HG03097 (cell line): ENCODE data around the gene MAP4.
"Not testable (repeated sequence)": the region's sequence is repeated elsewhere in the genome, so short reads cannot be mapped to it uniquely, and the experiment has no call there.

Experiments
- ATAC-seq: cut with Tn5 transposase; IDR thresholded peaks from one replicate; pipeline ENCODE4 v1.9.1; 2021; ENCODE audit not compliant: unreplicated experiment, low FRiP score

The MAP4 gene

DNA sequence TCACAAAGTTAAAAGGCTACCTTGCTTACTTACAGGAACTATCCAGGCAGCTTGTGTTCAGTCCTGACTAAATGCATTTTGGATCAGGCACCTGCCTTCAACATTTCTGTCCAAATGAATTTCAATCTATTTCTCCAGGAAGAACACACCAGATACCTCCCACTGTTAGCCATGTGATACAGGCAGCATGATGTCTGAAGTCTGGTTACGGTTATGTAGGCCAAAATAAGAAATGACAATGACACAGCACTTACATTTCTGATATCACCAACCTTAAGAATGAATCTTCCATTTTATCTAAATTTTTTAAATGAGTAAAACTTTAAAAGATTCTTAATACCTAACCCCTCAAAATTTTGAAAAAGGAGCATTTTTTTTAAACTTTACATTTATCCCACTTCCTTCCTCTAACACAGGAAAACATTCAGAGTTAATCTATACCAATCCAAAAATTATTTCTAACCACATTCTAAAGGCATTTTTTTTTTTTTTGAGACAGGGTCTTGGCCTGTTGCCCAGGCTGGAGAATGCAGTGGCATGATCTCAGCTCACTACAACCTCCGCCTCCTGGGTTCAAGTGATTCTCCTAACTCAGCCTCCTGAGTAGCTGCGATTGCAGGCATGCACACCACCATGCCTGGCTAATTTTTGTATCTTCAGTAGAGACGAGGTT is at the start of gene MAP4:
TSS of gene MAP4 (minus strand) at position 116 of the 673 bp plus-strand sequence. CDS start 17,556 bp downstream, outside the sequence.
- ATAC-seq, result no peak

DNA sequence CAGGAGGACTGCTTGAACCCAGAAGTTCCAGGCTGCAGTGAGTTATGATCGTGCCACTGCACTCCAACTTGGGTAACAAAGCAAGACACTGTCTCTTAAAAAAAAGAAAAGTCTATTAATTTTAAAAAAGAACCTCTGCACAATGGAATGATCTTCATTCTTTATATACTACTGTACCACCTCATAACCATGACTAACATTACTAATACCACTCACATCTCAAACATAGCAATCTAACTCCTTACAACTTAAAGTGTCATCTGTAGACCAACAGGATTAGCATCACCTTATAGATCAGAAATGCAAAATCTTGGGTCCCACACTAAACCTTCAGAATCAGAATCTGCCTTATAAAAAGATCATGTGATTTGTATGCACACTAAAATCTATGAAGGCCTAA is 48.8 kb upstream of the MAP4 start:
- no peak for ATAC-seq

- no peak for ATAC-seq
Measured at GRCh38 chr3:48064292-48064829, 48.1 kb upstream of the MAP4 start.

DNA sequence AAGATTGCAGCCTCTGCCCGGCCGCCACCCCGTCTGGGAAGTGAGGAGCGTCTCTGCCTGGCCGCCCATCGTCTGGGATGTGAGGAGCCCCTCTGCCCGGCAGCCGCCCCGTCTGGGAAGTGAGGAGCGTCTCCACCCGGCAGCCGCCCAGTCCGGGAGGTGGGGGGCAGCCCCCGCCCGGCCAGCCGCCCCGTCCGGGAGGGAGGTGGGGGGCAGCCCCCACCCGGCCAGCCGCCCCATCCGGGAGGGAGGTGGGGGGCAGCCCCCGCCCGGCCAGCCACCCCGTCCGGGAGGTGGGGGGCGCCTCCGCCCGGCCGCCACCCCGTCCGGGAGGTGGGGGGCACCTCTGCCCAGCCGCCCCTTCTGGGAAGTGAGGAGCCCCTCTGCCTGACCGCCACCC is 45.4 kb upstream of the MAP4 start:
- ATAC-seq, result not testable (repeated sequence)

DNA sequence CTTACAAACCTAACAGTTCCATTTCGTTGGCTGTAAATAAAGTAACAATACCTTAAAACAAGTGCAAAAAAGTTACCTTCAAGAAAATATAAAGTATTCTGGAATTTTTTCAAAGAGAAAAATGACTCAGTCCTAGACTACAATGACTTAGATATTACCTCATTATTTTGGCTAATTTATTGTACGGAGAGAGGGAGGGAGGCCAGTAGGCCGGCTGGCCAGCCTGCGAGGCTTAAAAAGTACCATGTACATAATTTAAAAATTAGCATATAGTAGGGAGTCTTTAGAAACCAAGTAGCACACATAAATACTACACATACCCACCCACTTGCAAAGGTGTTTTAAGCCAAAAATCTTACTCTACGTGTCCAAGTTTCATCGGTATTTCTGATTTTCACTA is 41.9 kb upstream of the MAP4 start:
- ATAC-seq, result no peak

- ATAC-seq, result no peak
Measured at GRCh38 chr3:48057521-48057920, 41.3 kb upstream of the MAP4 start.

- no peak for ATAC-seq
Measured at GRCh38 chr3:48047841-48048464, 31.7 kb upstream of the MAP4 start.

GRCh38 chr3:48042071-48042760 is 26.0 kb upstream of the MAP4 start:
- ATAC-seq, result no peak

DNA sequence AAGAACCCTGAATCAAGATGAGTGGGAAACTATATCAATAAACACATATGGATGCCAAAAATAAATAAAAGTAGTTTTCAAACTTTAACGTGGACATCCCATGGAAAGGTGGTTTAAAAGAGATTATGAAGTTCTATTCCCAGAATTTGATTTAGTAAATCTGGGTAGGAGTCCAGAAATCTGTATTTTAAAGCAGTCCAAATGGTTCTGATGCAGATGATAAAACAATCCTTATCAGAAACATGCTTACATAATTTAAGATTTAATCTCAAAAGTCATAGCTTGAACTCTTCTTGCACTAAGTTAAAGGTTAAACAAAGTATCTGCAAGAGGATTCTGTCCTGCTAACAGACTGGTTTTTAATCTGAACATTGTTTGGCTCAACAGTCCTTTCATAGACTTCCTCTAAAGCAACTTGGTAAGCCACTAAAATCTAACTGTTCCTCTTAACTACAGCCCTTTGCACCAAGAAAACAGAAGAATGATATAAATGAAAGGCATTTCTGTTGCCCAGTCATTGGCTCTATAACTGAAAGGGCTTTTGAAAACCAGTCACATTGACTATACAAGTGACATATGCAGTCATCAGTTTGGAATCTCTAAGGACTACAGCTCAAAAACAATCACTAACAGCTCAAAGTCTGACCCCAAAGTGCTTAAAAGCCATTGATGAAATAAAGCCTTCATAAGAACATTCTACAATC is 23.4 kb upstream of the MAP4 start:
- no peak for ATAC-seq

DNA sequence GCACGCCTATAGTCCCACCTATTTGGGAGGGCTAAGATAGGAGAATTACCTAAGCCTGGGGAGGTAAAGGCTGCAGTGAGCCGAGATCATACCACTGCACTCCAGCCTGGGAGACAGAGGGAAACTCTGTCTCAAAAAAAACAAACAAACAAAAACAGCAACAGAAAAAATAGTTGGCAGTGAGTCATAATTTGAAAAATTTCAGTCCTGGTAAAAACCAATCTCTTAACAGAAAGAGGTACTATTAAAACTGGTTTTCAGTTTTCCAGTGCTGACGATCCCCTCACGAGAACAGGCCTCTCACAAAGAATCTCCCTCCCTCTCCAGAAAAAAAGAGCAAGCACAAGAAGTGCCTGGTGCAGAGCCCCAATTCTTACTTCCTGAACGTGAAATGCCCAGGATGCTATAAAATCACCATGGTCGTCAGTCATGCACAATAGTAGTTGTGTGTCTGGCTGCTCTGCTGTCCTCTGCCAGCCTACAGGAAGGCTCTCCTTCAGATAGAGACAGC is 22.8 kb upstream of the MAP4 start:
- ATAC-seq, result no peak

DNA sequence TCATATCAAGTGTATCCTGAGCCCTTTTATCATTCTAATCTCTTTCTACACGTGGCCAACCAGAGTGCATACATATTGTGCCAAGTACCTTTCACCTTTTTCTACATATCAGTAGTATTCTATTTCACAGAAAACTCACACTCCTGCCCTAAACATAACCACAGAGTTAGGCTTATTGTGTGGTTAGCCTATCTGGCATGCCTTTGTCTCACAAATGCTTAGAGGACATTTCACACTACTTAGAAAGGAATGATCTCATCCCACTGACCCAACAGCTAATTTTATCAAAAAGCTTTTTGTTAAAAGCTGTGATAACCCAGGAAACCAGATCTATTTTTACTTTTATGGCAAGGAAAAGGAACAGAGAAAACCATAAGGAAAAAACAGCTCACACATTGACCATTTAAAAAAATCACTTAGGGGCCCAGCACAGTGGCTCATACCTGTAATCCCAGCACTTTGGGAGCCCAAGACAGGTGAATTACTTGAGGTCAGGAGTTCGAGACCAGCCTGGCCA is 17.8 kb upstream of the MAP4 start:
- ATAC-seq, result no peak

DNA sequence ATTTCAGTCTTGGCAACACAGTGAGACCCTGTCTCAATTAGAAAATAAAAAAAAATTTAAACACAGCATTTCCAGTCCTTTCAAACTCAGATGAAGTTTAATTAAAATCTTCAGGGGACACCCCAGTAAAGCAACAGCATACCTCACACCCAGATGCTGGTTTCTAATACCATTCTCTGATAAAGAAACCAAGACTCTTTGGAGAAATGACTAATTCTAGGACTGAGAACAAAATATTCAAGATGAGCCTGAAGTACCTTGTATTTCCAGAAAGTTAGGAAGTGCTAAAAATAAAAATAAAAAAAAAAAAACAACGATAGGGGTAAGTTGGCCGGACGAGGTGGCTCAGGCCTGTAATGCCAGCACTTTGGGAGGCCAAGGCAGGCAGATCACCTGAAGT is 14.0 kb upstream of the MAP4 start:
- no peak for ATAC-seq

GRCh38 chr3:48026951-48027908 is 11.0 kb upstream of the MAP4 start:
- ATAC-seq, result no peak

DNA sequence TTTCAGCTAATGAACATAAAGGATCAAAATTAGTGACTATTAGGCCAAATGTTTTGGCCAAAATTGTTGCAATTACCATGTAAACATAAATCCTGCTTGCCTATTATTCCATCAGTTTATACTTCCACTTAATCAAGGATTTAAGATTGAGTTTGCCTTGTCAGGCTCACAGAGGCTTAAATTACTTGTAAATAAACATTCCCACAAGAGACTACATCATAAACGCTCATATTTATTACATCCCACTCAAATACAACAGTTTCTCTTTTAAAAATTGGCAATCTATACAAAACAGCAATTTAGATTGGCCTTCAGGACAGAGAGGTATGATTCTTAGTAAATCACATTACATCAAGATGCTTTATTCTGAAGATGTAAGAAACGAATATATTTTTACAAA is 9.9 kb upstream of the MAP4 start:
- ATAC-seq, result no peak

- no peak for ATAC-seq
Measured at GRCh38 chr3:48024401-48024800, 8.2 kb upstream of the MAP4 start.

GRCh38 chr3:48023377-48023776 is 7.2 kb upstream of the MAP4 start:
- ATAC-seq, result no peak

GRCh38 chr3:48022178-48022577 is 6.0 kb upstream of the MAP4 start:
- ATAC-seq, result no peak

DNA sequence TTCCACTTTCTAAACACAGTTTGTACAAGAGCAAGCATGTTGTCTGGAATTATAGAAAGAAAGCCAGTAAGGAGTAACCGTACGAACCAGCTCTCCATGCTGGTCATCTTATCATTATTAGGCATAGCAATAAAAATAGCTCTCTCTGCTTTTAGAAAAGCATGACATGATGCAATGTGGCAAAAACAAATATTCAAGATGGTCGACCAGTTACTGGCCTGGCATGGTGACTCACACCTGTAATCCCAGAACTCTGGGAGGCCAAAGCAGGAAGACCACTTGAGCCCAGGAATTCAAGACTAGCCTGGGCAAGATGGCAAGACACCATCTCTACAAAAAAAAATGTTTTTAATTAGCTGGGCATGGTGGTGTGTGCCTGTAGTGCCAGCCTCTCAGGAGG is 2.6 kb upstream of the MAP4 start:
- no peak for ATAC-seq

DNA sequence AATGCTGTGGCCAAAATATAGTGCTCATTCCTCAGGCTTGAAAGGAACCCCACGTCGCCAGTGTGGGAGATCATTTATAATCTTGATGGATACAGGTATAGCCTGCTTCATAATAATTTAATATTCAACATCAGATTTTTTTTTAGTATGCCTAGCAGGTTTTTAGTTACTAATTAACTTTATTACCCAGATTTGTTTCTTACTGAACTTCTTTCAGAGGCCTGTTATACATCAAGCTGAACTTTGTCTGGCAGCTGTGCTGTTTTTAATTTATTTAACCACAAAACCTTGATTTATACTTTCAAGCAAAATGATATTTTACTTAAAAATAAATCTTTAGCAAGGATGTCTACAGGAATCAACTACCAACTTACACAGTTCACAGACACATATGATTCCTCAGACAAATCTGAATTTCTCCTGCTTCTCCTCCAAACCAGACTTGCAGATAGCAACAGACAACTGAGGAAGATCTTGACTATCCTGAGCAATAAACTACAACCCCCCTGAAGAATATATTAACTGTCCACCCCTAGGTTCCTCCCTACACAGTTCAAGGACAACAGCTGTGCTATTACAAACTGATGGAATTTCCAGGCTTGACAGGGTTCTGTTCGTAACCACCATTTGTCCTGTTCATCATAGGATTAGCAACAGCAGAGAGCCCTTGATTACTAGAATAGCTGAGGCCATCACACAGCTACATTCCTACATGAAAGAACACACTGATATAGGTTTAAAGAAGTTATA is 610 bp downstream of the MAP4 start:
- no peak for ATAC-seq
